GM12874 (cell line): ENCODE measurements around the gene FTCD.

Experiments
- TF ChIP-seq, protein P1 (sequence below): IDR thresholded peaks from 2 replicates; pipeline ENCODE4 v1.5.1; 2011; ENCODE audit warnings: low read depth, mild to moderate bottlenecking, control low read depth, low read length, moderate library complexity; ENCODE audit not compliant: insufficient read depth

The FTCD gene

DNA sequence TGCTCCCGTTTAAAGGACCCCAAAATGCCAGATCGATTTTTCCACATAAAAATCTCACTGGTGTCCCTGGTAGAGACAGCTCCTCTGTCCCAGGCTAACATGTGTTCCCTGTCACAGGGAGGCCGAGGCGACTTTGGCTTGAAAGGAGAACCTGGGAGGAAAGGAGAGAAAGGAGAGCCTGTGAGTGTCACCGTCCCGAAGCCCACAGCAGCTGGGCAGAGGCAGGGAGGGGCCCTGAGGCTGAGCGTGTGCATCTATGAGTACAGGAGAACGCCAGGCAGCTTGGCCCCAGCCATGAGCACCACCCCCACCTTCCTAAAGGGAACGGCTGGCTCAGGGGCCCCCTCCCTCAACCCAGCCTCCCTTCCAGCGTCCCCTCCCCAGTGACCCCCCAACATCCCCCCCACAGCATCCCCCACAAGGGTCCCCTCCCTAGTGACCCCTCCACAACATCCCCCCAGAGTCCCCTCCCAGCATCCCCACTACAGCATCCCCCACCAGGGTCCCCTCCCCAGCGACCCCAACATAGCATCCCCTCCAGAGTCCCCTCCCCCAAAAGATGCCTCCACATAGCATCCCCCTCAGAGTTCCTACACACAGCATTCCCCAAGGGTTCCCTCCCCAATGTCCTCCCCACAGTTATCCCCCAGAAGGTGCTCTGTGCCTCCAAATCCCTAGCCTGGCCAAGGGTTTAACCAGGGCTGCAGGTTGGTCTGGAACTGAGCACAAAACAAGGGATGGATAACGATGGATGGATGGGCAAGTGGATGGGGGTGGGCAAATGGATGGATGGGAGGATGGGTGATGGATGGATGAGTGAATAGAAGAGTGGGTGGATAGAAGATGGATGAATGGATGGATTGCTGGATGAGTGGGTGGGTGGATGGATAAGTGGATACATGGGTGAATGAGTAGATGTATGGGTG is 32.4 kb downstream of the FTCD start:
- TF ChIP-seq, protein P1, sequence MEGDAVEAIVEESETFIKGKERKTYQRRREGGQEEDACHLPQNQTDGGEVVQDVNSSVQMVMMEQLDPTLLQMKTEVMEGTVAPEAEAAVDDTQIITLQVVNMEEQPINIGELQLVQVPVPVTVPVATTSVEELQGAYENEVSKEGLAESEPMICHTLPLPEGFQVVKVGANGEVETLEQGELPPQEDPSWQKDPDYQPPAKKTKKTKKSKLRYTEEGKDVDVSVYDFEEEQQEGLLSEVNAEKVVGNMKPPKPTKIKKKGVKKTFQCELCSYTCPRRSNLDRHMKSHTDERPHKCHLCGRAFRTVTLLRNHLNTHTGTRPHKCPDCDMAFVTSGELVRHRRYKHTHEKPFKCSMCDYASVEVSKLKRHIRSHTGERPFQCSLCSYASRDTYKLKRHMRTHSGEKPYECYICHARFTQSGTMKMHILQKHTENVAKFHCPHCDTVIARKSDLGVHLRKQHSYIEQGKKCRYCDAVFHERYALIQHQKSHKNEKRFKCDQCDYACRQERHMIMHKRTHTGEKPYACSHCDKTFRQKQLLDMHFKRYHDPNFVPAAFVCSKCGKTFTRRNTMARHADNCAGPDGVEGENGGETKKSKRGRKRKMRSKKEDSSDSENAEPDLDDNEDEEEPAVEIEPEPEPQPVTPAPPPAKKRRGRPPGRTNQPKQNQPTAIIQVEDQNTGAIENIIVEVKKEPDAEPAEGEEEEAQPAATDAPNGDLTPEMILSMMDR, result no peak

DNA sequence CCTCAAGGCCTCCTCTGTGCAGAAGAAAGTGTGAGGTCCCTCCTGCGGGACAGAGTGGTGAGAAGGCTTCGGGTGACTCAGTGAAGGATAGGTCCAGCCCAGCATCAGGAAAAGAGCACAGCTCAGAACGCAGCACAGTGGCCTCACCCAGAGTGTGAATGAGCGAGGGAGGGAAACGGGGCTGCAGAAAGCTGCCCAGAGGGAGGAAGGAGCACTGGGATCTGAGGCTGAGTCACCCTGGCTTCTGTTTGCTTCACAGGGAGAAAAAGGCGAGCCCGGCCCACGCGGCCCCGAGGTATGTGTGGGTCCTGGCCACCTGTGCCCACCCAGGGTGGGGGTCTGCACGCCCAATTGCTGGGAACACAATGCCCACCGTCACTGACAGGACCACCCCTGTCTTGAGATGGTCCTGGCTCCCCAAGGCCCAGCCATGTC is 33.1 kb downstream of the FTCD start:
- TF ChIP-seq, protein P1, result no peak

DNA sequence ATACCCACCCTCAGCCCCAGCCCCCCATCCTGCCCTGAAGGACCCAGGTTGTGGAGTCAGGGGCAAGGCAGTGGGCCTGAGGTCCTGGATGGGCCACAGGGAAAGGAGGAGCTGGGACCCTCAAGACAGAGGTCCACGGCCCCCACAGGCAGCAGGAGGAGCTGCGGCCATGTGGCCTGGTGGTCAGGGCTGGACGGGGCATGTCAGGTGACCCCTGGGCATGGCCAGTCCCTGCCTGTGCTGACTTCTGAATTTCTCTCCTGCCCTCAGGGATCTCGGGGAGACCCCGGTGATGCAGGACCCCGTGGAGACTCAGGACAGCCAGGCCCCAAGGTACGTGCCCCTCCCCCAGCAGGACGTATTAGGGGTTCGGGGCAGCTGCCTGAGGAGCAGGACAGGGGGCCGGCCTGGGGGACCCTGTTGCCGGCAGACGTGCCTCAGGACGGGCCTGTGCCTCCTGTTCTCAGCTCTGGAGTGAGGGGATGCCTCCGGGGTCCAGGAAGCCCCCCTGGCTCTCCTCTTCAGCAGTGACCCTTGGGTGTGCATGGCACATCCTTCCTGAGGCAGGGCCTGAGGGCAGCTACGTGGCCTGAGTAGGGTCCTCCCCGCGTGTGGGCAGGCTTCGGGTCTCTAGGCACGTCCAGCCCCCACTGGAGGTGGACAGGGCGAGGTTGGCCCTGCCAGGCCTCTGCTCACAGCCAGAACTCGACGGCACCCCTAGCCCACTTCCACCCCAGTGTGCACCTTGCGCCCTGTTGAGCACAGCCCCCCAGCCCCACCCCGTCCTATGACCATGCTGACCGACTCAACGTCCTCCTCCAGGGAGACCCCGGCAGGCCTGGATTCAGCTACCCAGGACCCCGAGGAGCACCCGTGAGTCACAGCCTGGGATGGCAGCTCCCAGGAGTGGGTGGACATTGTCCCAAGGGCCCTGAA is 33.8 kb downstream of the FTCD start:
- TF ChIP-seq, protein P1, result no peak

DNA sequence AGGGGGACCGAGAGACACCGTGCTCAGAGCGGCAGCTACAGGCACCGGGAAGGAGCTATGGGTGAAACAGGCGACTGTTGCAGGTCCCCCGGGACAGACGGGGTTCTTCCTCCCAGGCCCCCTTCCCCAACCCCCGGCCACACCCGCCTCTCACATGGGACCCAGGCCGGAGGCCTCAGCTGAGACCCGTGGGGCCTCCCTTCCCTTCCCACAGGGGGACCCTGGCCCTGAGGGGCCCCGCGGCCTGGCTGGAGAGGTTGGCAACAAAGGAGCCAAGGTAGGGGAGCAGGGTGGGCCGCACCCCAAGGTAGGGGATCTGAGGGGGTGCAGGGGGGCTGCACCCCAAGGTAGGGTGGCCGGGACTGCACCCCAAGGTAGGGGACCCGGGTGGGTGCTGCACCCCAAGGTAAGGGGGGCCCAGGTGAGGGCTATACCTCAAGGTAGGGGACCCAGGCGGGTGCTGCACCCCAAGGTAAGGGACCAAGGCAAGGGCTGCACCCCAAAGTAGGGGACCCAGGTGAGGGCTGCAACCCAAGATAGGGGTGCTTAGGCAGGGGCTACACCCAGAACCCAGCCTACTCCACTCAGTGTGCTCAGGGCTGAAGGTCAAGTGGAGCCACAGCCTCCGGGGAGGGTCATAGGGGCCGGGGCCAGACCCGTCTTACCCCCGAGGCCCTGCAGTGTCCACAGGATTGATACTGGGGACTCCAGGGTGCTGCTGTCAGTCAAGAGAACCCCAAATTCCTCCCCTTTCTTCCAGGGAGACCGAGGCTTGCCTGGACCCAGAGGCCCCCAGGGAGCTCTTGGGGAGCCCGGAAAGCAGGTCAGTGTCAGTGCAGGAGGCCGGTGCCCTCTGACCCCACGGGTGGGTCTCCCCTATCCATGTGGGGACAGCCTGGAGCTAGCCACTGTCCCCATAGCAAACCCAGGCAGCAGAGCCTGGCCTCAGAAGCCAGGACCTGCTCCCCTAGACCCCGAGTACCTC is 34.8 kb downstream of the FTCD start:
- TF ChIP-seq, protein P1, result no peak

DNA sequence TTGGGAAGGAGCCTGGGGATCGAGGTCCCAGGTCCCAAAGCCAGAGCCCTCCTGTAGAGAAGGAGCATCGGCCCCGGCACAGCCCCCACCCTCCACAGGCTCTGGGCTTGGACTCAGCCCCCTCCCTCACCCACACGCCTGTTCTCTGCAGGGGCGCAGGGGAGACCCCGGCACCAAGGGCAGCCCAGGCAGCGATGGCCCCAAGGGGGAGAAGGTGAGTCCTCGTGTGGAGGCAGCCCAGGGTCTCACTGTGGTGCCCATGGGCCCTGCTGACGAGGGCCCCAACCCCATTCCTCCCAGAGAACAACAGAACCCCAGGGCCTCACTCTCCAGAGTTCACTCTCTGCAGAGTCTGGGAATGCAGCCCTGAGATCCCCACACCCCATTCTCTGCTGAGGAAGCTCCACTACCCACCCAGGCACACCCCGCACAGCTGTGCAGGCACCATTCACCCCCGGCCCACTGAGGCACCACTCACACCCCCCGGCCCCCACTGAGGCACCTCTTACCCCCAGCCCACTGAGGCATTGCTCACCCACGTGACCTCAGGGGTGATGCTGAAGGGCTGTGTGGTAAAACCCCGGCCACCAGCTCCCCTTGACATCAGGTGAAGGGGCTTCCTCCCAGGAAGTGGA is 35.6 kb downstream of the FTCD start:
- TF ChIP-seq, protein P1, result no peak

DNA sequence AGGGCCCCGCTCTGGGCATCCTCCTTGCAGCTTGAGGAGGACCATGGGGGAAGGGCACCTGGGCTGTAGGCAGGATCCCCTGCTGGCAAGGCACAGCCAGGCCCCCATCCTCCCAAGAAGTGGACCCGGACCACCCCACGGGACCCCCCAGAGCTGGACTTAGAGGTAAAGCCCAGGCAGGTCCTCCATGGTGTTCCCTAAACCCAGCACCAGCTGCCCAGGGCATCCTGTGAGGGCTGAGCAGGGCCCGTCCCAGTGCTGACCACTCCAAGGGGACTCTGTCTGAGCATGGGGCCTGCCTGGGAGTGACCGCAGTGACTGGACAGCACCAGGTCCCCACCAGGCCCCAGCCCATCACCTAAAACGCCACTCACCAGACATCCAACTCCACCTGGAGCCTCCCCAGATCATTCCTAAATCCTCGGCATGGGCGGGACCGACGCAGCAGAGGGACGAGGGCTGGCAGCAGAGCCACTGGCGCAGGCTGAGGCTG is 36.2 kb downstream of the FTCD start:
- TF ChIP-seq, protein P1, result no peak
